Measurements from ENCODE around the gene PCYT1B. TPM values are rescaled to one million over a fixed set of nuclear protein-coding genes. Genes with fewer than 3 reads are reported as not detected.

PCYT1B gene
- total and polyA plus RNA-seq, 9 of the 15 experiments (the other 6 are each of a cell fraction or from before 2014, with no cell fraction given), result 0.04 to 0.34 (median 0.07) TPM; not detected in 1

DNA sequence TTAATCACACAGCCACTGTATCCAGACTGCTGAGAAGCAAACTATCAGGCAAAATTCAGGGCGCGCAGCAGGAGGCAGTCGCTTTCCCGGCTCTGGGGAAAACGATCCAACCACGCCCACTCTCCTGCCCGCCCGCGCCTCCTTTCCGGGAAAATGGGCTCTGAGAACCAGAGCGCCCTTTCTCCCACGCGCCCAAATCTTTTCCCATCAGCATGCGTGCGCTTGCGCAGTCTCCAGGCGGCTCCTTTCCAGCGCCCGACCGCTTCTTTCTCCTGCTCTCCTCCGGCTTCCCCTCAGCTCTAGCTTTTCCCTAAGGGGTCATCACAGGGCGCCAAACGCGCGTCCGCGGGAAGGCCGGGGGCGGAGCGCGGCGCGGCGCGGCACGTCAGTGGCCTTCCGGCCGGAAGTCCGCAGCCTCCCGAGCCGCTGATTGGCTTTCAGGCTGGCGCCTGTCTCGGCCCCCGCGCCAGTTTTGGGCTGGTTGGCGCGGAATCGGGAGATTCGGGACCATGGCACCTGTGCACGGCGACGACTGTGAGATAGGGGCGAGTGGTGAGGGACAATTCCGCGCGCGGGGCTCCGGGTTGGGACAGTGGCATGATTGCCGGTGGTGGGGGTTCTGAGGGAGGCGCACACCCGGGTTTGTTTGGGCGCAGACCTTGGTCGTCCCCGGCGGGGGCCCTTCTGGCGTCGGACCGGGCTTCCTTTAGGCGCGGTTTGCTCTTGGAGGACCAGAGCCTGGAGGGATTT is 46.5 kb upstream of the PCYT1B start, which contains the start of gene POLA1 (continued):
- TF ChIP-seq, protein P1, sequence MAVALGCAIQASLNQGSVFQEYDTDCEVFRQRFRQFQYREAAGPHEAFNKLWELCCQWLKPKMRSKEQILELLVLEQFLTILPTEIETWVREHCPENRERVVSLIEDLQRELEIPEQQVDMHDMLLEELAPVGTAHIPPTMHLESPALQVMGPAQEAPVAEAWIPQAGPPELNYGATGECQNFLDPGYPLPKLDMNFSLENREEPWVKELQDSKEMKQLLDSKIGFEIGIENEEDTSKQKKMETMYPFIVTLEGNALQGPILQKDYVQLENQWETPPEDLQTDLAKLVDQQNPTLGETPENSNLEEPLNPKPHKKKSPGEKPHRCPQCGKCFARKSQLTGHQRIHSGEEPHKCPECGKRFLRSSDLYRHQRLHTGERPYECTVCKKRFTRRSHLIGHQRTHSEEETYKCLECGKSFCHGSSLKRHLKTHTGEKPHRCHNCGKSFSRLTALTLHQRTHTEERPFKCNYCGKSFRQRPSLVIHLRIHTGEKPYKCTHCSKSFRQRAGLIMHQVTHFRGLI (CRISPR knock-in tag; IDR thresholded peaks at IDR 0.05), result no peak
- TF ChIP-seq NRF1 (conservative IDR thresholded peaks at IDR 0.05 in 1 of 2, IDR thresholded peaks at IDR 0.05 in 1 of 2) (peak; percentile 97), CEBPG (CRISPR knock-in tag; IDR thresholded peaks at IDR 0.05) (no peak), CEBPG (tag; conservative IDR thresholded peaks at IDR 0.05 in 1 of 2, IDR thresholded peaks at IDR 0.05 in 1 of 2) (no peak), TAF15 (IDR thresholded peaks at IDR 0.05; ENCODE audit: low read depth, low read length) (no peak), HDAC6 (IDR thresholded peaks at IDR 0.05; ENCODE audit: low read depth, low read length) (no peak), RBM22 (IDR thresholded peaks at IDR 0.05; ENCODE audit: low read depth, low read length, poor library complexity, severe bottlenecking) (no peak), NCOA6 (IDR thresholded peaks at IDR 0.05) (no peak), SMARCA4 (IDR thresholded peaks at IDR 0.05) (no peak; the same call in 1 of the 2 replicates), ZNF384 (IDR thresholded peaks at IDR 0.05; ENCODE audit: low read depth, low read length) (no peak), YBX1 (IDR thresholded peaks at IDR 0.05) (no peak), LCOR (CRISPR knock-in tag; IDR thresholded peaks at IDR 0.05) (peak; percentile 97), CHD4 (IDR thresholded peaks at IDR 0.05; ENCODE audit: insufficient read depth, insufficient replicate concordance, low read depth, low read length, poor library complexity, severe bottlenecking) (no peak), ZNF3 (CRISPR knock-in tag; IDR thresholded peaks at IDR 0.05) (no peak)
- TF ChIP-seq, protein P2, sequence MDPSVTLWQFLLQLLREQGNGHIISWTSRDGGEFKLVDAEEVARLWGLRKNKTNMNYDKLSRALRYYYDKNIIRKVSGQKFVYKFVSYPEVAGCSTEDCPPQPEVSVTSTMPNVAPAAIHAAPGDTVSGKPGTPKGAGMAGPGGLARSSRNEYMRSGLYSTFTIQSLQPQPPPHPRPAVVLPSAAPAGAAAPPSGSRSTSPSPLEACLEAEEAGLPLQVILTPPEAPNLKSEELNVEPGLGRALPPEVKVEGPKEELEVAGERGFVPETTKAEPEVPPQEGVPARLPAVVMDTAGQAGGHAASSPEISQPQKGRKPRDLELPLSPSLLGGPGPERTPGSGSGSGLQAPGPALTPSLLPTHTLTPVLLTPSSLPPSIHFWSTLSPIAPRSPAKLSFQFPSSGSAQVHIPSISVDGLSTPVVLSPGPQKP (CRISPR knock-in tag; IDR thresholded peaks at IDR 0.05), result no peak
- TF ChIP-seq, protein P3, sequence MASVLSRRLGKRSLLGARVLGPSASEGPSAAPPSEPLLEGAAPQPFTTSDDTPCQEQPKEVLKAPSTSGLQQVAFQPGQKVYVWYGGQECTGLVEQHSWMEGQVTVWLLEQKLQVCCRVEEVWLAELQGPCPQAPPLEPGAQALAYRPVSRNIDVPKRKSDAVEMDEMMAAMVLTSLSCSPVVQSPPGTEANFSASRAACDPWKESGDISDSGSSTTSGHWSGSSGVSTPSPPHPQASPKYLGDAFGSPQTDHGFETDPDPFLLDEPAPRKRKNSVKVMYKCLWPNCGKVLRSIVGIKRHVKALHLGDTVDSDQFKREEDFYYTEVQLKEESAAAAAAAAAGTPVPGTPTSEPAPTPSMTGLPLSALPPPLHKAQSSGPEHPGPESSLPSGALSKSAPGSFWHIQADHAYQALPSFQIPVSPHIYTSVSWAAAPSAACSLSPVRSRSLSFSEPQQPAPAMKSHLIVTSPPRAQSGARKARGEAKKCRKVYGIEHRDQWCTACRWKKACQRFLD (CRISPR knock-in tag; IDR thresholded peaks at IDR 0.05), result no peak
- TF ChIP-seq, protein P4, sequence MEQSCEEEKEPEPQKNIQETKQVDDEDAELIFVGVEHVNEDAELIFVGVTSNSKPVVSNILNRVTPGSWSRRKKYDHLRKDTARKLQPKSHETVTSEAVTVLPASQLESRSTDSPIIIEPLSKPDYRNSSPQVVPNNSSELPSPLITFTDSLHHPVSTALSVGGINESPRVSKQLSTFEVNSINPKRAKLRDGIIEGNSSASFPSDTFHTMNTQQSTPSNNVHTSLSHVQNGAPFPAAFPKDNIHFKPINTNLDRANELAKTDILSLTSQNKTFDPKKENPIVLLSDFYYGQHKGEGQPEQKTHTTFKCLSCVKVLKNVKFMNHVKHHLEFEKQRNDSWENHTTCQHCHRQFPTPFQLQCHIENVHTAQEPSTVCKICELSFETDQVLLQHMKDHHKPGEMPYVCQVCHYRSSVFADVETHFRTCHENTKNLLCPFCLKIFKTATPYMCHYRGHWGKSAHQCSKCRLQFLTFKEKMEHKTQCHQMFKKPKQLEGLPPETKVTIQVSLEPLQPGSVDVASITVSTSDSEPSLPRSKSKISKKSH (CRISPR knock-in tag; IDR thresholded peaks at IDR 0.05), result no peak
- TF ChIP-seq, protein P5, sequence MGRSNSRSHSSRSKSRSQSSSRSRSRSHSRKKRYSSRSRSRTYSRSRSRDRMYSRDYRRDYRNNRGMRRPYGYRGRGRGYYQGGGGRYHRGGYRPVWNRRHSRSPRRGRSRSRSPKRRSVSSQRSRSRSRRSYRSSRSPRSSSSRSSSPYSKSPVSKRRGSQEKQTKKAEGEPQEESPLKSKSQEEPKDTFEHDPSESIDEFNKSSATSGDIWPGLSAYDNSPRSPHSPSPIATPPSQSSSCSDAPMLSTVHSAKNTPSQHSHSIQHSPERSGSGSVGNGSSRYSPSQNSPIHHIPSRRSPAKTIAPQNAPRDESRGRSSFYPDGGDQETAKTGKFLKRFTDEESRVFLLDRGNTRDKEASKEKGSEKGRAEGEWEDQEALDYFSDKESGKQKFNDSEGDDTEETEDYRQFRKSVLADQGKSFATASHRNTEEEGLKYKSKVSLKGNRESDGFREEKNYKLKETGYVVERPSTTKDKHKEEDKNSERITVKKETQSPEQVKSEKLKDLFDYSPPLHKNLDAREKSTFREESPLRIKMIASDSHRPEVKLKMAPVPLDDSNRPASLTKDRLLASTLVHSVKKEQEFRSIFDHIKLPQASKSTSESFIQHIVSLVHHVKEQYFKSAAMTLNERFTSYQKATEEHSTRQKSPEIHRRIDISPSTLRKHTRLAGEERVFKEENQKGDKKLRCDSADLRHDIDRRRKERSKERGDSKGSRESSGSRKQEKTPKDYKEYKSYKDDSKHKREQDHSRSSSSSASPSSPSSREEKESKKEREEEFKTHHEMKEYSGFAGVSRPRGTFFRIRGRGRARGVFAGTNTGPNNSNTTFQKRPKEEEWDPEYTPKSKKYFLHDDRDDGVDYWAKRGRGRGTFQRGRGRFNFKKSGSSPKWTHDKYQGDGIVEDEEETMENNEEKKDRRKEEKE (IDR thresholded peaks at IDR 0.05; ENCODE audit: borderline replicate concordance in 1 of 2, control insufficient read depth in 1 of 2, low read depth in 2 of 2, low read length in 1 of 2), result no peak

Data from K562 (cell line).